Measurements from ENCODE around the gene CYB5R2. TPM values are rescaled to one million over a fixed set of nuclear protein-coding genes. Genes with fewer than 3 reads are reported as not detected.

The CYB5R2 gene
- total and polyA plus RNA-seq, 2 donors (not counting 1 experiment from before 2014, with no cell fraction given), result 1.4 to 4.8 TPM

DNA sequence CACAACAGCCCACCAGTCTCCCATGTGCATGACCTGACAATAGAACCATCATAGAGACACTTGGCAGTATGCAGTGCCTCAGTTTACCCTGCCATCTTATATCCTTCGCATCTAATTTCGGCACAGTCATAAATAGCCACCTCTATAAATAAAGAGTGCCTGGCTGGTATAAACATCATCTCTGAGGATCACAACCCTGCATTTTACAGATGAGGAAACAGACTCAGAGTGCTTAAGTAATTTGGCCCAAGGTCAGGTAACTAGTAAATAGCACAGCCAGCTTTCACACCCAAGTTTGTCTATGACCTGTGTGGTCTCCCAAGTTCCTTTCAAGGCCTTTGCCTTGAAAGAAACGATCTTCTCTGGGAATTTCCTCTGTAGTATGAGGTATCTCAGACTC is 44.6 kb downstream of the CYB5R2 start:
- H3K36me3 ChIP-seq (replicated peaks in 1 of 2; ENCODE audit: control extremely low read depth in 1 of 2, control insufficient read depth in 1 of 2, extremely low read depth in 1 of 2, insufficient read depth in 2 of 2, low read length in 1 of 2), result peaks cover 0 to 73% of the 10 kb centered on the region in 2 experiments
- ChIA-PET POLR2A (no interaction called here), CTCF (no interaction called here)
- ATAC-seq (ENCODE audit: low read depth), result no peak
- no peaks in the 10 kb centered on the region for H3K4me1 ChIP-seq (ENCODE audit: control insufficient read depth in 2 of 2, insufficient read depth in 2 of 2, low read length in 2 of 2)
- no peak for DNase-seq
- no peak overlapping the region for H3K4me3 Mint-ChIP-seq
- H3K9ac ChIP-seq (ENCODE audit: low read length), result no peak overlapping the region
- H3K9me3 ChIP-seq (ENCODE audit: control extremely low read depth in 1 of 3, control insufficient read depth in 2 of 3, insufficient read depth in 1 of 3, low read length in 2 of 3), result no peaks in the 10 kb centered on the region
- no peaks in the 10 kb centered on the region for H3K9me3 Mint-ChIP-seq (ENCODE audit: insufficient read depth)
- no peaks in the 10 kb centered on the region for H3K4me1 Mint-ChIP-seq
- TF ChIP-seq, protein P1, sequence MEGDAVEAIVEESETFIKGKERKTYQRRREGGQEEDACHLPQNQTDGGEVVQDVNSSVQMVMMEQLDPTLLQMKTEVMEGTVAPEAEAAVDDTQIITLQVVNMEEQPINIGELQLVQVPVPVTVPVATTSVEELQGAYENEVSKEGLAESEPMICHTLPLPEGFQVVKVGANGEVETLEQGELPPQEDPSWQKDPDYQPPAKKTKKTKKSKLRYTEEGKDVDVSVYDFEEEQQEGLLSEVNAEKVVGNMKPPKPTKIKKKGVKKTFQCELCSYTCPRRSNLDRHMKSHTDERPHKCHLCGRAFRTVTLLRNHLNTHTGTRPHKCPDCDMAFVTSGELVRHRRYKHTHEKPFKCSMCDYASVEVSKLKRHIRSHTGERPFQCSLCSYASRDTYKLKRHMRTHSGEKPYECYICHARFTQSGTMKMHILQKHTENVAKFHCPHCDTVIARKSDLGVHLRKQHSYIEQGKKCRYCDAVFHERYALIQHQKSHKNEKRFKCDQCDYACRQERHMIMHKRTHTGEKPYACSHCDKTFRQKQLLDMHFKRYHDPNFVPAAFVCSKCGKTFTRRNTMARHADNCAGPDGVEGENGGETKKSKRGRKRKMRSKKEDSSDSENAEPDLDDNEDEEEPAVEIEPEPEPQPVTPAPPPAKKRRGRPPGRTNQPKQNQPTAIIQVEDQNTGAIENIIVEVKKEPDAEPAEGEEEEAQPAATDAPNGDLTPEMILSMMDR (IDR thresholded peaks at IDR 0.05), result no peak
- no peaks in the 10 kb centered on the region for H3K27me3 ChIP-seq (replicated peaks in 1 of 4; ENCODE audit: control extremely low read depth in 1 of 4, control insufficient read depth in 3 of 4, insufficient read depth in 4 of 4, low read length in 3 of 4)
- no peaks in the 10 kb centered on the region for H3K79me2 ChIP-seq (ENCODE audit: control insufficient read depth, insufficient read depth, low read length)
- no peak overlapping the region for H3K4me2 ChIP-seq (replicated peaks; ENCODE audit: low read depth, low read length, poor library complexity, severe bottlenecking)
- 84% methylated on average over 3 of the region's 3 CpGs for WGBS (ENCODE audit: insufficient coverage)
- H4K20me1 ChIP-seq (ENCODE audit: control insufficient read depth, insufficient read depth, low read length, poor library complexity, severe bottlenecking), result no peaks in the 10 kb centered on the region
- H2AFZ ChIP-seq (ENCODE audit: insufficient read depth, low read depth, low read length, poor library complexity, severe bottlenecking), result no peak overlapping the region
- no peaks in the 10 kb centered on the region for H3K27me3 Mint-ChIP-seq
- H3K4me3 ChIP-seq (ENCODE audit: control extremely low read depth in 1 of 5, extremely low read depth in 1 of 5, insufficient read depth in 1 of 5, low read depth in 2 of 5, low read length in 4 of 5), result no peak overlapping the region
- H3K27ac ChIP-seq (ENCODE audit: low read length in 2 of 2), result no peak overlapping the region
- intact Hi-C loops (cut with micrococcal nuclease), result no loop called here
- no peak overlapping the region for H3K27ac Mint-ChIP-seq

DNA sequence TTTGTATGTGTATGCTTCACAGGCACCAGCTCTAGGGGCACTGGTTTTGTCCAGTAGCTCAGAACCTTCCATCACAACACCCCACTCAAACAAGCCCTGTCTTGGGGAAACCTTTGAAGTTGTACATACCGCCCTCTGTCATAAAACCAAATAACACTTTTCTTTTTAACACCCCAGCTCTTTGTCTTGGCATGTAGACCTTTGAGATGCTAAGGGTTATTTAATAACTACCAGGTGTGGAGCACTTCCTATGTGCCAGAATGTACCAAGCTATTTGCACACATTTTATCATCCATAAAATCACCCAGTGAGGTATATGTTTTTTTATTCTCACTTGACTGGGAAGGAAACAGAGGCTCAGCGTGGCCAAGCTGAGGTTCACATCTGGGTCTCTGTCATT is 50.6 kb downstream of the CYB5R2 start:
- ChIA-PET CTCF (no interaction called here), POLR2A (no interaction called here)
- intact Hi-C loops (cut with micrococcal nuclease), result no loop called here
- no peaks in the 10 kb centered on the region for H3K27me3 ChIP-seq (replicated peaks in 1 of 4; ENCODE audit: control extremely low read depth in 1 of 4, control insufficient read depth in 3 of 4, insufficient read depth in 4 of 4, low read length in 3 of 4)
- TF ChIP-seq, protein P1 (IDR thresholded peaks at IDR 0.05), result no peak
- TF ChIP-seq EZH2 (IDR thresholded peaks at IDR 0.05; ENCODE audit: borderline replicate concordance, insufficient read depth, low read depth, low read length, poor library complexity, severe bottlenecking), result no peak
- Mint-ChIP-seq H3K9me3 (ENCODE audit: insufficient read depth) (no peaks in the 10 kb centered on the region), H3K4me1 (no peaks in the 10 kb centered on the region), H3K27ac (no peak overlapping the region), H3K27me3 (no peaks in the 10 kb centered on the region), H3K4me3 (no peak overlapping the region)
- no peak overlapping the region for H3K27ac ChIP-seq (ENCODE audit: low read length in 2 of 2)
- no peak overlapping the region for H3K4me2 ChIP-seq (replicated peaks; ENCODE audit: low read depth, low read length, poor library complexity, severe bottlenecking)
- WGBS (ENCODE audit: insufficient coverage), result 100% methylated on average over 1 of the region's 2 CpGs
- peaks cover 0 to 49% of the 10 kb centered on the region in 2 experiments for H3K36me3 ChIP-seq (replicated peaks in 1 of 2; ENCODE audit: control extremely low read depth in 1 of 2, control insufficient read depth in 1 of 2, extremely low read depth in 1 of 2, insufficient read depth in 2 of 2, low read length in 1 of 2)
- no peak overlapping the region for H3K9ac ChIP-seq (ENCODE audit: low read length)
- no peaks in the 10 kb centered on the region for H3K4me1 ChIP-seq (ENCODE audit: control insufficient read depth in 2 of 2, insufficient read depth in 2 of 2, low read length in 2 of 2)
- no peaks in the 10 kb centered on the region for H4K20me1 ChIP-seq (ENCODE audit: control insufficient read depth, insufficient read depth, low read length, poor library complexity, severe bottlenecking)
- H2AFZ ChIP-seq (ENCODE audit: insufficient read depth, low read depth, low read length, poor library complexity, severe bottlenecking), result no peak overlapping the region
- H3K4me3 ChIP-seq (ENCODE audit: control extremely low read depth in 1 of 5, extremely low read depth in 1 of 5, insufficient read depth in 1 of 5, low read depth in 2 of 5, low read length in 4 of 5), result no peak overlapping the region
- H3K79me2 ChIP-seq (ENCODE audit: control insufficient read depth, insufficient read depth, low read length), result no peaks in the 10 kb centered on the region
- H3K9me3 ChIP-seq (ENCODE audit: control extremely low read depth in 1 of 3, control insufficient read depth in 2 of 3, insufficient read depth in 1 of 3, low read length in 2 of 3), result no peaks in the 10 kb centered on the region
- no peak for ATAC-seq (ENCODE audit: low read depth)
- no peak for DNase-seq
